Measurements from ENCODE around the gene LRRC8C. TPM values are rescaled to one million over a fixed set of nuclear protein-coding genes. Genes with fewer than 3 reads are reported as not detected.
A peak's percentile ranks its signal among the peaks of the same experiment; 100 is the strongest.

The LRRC8C gene
- total and polyA plus RNA-seq, 2 experiments from 2014 or later: 3.6 to 7.3 TPM

DNA sequence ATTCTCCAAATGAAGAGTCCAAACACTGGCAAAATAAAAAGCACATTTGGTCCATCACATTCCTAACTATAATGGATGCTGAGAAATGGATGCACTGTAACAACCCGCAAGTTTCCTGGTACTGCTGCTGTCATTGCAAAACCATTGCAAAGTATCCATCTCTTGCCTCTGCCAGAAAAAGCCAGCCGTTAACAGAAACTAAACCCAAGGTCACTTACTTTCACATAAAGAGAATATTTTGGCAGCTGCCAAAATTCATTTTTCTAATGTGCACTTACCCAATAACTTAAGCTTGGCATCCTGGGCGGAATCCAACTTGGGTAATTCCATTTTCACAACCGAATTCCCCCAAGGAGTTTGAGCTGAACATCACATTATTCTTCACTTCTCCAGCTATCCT, 110.9 kb downstream of the LRRC8C start:
- no peak overlapping the region for H3K4me2 ChIP-seq (ENCODE audit: unreplicated experiment)
- no peaks in the 10 kb centered on the region for H3K36me3 ChIP-seq (ENCODE audit: low read depth)
- no peaks in the 10 kb centered on the region for H3K9me3 ChIP-seq (ENCODE audit: low read depth)
- TF ChIP-seq EZH2 (IDR thresholded peaks at IDR 0.05; ENCODE audit: insufficient read depth, poor library complexity, severe bottlenecking): no peak
- no peak for TF ChIP-seq EZH2phosphoT487 (IDR thresholded peaks at IDR 0.05; ENCODE audit: insufficient read depth, low read depth)
- no peaks in the 10 kb centered on the region for H4K20me1 ChIP-seq (ENCODE audit: insufficient read depth)
- no peak overlapping the region for H3K9ac ChIP-seq
- no peaks in the 10 kb centered on the region for H3K79me2 ChIP-seq (ENCODE audit: insufficient read depth)
- no peaks in the 10 kb centered on the region for H3K9me2 ChIP-seq (ENCODE audit: insufficient read depth)
- no peak overlapping the region for H3K4me3 ChIP-seq
- WGBS, 2 experiments (ENCODE audit: low coverage in 1 of 2, low lambda C conversion rate in 2 of 2, missing lambda C conversion rate in 2 of 2): 84 to 85% methylated on average over 4 of the region's 4 CpGs
- peaks cover 8% of the 10 kb centered on the region; the same call in 1 of the 2 replicates for H3F3A ChIP-seq (ENCODE audit: insufficient read depth)
- no peaks in the 10 kb centered on the region for H3K27me3 ChIP-seq (replicated peaks; ENCODE audit: insufficient read depth)
- H3K27ac ChIP-seq: no peak overlapping the region
- H2AFZ ChIP-seq: no peak overlapping the region
- in situ Hi-C loops (cut with MboI): no loop called here
- peaks cover 13% of the 10 kb centered on the region for H3K4me1 ChIP-seq (ENCODE audit: insufficient read depth)
- no peak for DNase-seq

DNA sequence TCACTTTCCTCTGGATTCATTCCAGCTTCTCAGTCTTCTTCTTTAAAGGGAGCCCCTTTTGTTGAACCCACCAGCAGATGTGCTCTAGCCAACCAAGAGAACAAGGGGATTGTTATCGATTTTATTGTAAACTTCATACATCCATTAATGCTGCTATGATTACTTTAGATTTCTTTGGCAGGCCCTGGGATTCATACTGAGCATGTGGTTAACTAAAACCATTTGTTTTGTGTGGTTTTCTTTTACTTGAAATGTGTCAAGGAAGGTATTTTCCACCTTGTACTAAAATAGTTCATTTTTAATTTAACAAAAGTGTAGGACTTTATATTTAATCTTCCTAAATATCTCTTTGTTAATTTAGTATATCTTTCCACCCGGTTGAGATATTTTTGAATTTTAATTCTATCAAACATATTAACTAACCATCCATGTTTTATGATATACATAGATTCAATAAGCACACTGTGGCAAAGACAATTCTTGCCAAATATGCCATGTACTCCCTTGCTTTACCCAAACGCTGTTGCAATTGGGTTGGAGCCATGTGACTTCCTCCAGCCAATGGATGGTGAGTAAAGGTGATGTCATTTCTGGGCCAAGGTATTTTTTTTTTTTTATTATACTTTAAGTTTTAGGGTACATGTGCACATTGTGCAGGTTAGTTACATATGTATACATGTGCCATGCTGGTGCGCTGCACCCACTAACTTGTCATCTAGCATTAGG, 113.7 kb downstream of the LRRC8C start:
- no peaks in the 10 kb centered on the region for H4K20me1 ChIP-seq (ENCODE audit: insufficient read depth)
- H3K9me2 ChIP-seq (ENCODE audit: insufficient read depth): no peaks in the 10 kb centered on the region
- no peak overlapping the region for H3K27ac ChIP-seq
- H2AFZ ChIP-seq: no peak overlapping the region
- no peak overlapping the region for H3K9ac ChIP-seq
- H3K27me3 ChIP-seq (replicated peaks; ENCODE audit: insufficient read depth): no peaks in the 10 kb centered on the region
- no peaks in the 10 kb centered on the region for H3K36me3 ChIP-seq (ENCODE audit: low read depth)
- no peaks in the 10 kb centered on the region for H3K4me1 ChIP-seq (ENCODE audit: insufficient read depth)
- H3K4me3 ChIP-seq: no peak overlapping the region
- WGBS, 2 experiments (ENCODE audit: low coverage in 1 of 2, low lambda C conversion rate in 2 of 2, missing lambda C conversion rate in 2 of 2): 80% methylated on average over 3 to 4 of the region's 4 CpGs
- no peak for TF ChIP-seq EZH2 (IDR thresholded peaks at IDR 0.05; ENCODE audit: insufficient read depth, poor library complexity, severe bottlenecking)
- TF ChIP-seq EZH2phosphoT487 (IDR thresholded peaks at IDR 0.05; ENCODE audit: insufficient read depth, low read depth): no peak
- H3K9me3 ChIP-seq (ENCODE audit: low read depth): no peaks in the 10 kb centered on the region
- H3K79me2 ChIP-seq (ENCODE audit: insufficient read depth): no peaks in the 10 kb centered on the region
- in situ Hi-C loops (cut with MboI): no loop called here
- no peak overlapping the region for H3K4me2 ChIP-seq (ENCODE audit: unreplicated experiment)
- H3F3A ChIP-seq (ENCODE audit: insufficient read depth): no peaks in the 10 kb centered on the region
- DNase-seq: no peak

DNA sequence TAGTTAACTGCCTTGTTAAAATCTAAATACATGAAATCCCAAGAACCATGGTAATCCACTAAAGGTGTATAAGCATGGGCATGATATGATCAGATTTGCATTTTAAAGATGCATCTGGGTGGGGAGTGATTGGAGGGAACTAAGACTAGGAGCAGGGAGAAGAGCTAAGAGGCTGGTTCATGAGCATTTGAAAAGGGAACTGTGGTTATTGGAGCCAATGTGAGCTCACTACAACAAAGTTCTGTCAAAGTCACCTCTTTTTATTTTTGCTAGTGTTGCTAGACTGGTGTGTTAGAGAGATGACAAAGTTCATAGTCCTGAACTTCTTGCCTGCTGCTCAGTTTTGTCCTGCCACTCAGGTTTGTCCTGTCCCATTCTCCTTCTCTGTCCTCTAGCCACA, 120.8 kb downstream of the LRRC8C start:
- Histone ChIP-seq H3K4me3 (no peak overlapping the region), H3K9me2 (ENCODE audit: insufficient read depth) (no peaks in the 10 kb centered on the region), H3K4me1 (ENCODE audit: insufficient read depth) (peaks cover 19% of the 10 kb centered on the region), H2AFZ (no peak overlapping the region), H3K27ac (no peak overlapping the region), H3K9me3 (ENCODE audit: low read depth) (no peaks in the 10 kb centered on the region), H3K9ac (no peak overlapping the region), H3K79me2 (ENCODE audit: insufficient read depth) (no peaks in the 10 kb centered on the region), H3F3A (ENCODE audit: insufficient read depth) (peaks cover 15% of the 10 kb centered on the region), H4K20me1 (ENCODE audit: insufficient read depth) (no peaks in the 10 kb centered on the region), H3K36me3 (ENCODE audit: low read depth) (no peaks in the 10 kb centered on the region), H3K27me3 (replicated peaks; ENCODE audit: insufficient read depth) (no peaks in the 10 kb centered on the region), H3K4me2 (ENCODE audit: unreplicated experiment) (no peak overlapping the region)
- in situ Hi-C loops (cut with MboI): loop anchor here (25.0 kb wide), 1 partner anchor 241 kb away; the partner anchor contains the start of gene LRRC8B
- DNase-seq: no peak
- TF ChIP-seq EZH2 (IDR thresholded peaks at IDR 0.05; ENCODE audit: insufficient read depth, poor library complexity, severe bottlenecking): no peak

DNA sequence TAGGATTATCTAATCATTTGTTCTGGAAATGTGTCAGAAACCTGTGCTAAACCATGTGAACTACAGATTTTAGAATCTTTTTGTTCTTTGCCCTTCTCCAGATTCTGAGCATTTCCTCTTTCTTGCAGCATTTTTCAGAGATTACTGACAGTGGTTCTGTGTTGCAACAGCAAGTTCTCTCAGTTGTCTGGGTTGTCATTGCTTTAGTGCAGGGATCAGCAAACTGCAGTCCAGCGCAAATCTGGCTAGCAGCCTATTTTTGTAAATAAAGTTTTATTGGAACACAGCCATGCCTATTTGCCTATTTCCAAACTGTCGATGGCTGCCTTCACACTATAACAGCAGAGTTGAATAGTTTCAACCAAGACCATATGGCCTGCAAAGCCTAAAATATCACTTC, 121.6 kb downstream of the LRRC8C start:
- in situ Hi-C loops (cut with MboI): loop anchor here (25.0 kb wide), 1 partner anchor 242 kb away; the partner anchor contains the start of gene LRRC8B
- no peak overlapping the region for H3K4me3 ChIP-seq

More for the DNA sequence above, 121.6 kb downstream of the LRRC8C start:
- Histone ChIP-seq H4K20me1 (ENCODE audit: insufficient read depth) (no peaks in the 10 kb centered on the region), H3K36me3 (ENCODE audit: low read depth) (no peaks in the 10 kb centered on the region), H3F3A (ENCODE audit: insufficient read depth) (peaks cover 18% of the 10 kb centered on the region), H3K4me1 (ENCODE audit: insufficient read depth) (peaks cover 26% of the 10 kb centered on the region), H3K9ac (no peak overlapping the region), H3K4me2 (ENCODE audit: unreplicated experiment) (no peak overlapping the region), H3K79me2 (ENCODE audit: insufficient read depth) (no peaks in the 10 kb centered on the region), H2AFZ (0 out of 2 replicates have a peak overlapping the region, but pooled peaks have one; percentile 25), H3K27ac (peak overlapping the region; percentile 11; the same call in 1 of the 2 replicates), H3K9me3 (ENCODE audit: low read depth) (no peaks in the 10 kb centered on the region), H3K27me3 (replicated peaks; ENCODE audit: insufficient read depth) (no peaks in the 10 kb centered on the region), H3K9me2 (ENCODE audit: insufficient read depth) (no peaks in the 10 kb centered on the region)
- DNase-seq: peak; percentile 58
- TF ChIP-seq EZH2phosphoT487 (IDR thresholded peaks at IDR 0.05; ENCODE audit: insufficient read depth, low read depth): no peak
- TF ChIP-seq EZH2 (IDR thresholded peaks at IDR 0.05; ENCODE audit: insufficient read depth, poor library complexity, severe bottlenecking): no peak
- WGBS, 2 experiments (ENCODE audit: low coverage in 1 of 2, low lambda C conversion rate in 2 of 2, missing lambda C conversion rate in 2 of 2): 47 to 73% methylated on average over 2 of the region's 2 CpGs
